H9 (cell line): ENCODE data around the gene ADCY5. TPM values are rescaled to one million over a fixed set of nuclear protein-coding genes. Genes with fewer than 3 reads are reported as not detected.

ENCODE experiments used
- DNase-seq: peaks from one replicate; pipeline ENCODE4 v3.0.0-alpha.2; 2017
- H2AFZ ChIP-seq: one replicate; pipeline ENCODE4 v1.6.1; 2013; ENCODE audit warnings: mild to moderate bottlenecking, low read length, control low read depth, moderate library complexity
- H2AK5ac ChIP-seq: 2 replicates; pipeline ENCODE4 v1.6.1; 2013; ENCODE audit warnings: low read length, control low read depth, mixed read lengths; ENCODE audit not compliant: insufficient read length
- H2BK120ac ChIP-seq: one replicate; pipeline ENCODE4 v1.6.1; 2013; ENCODE audit warnings: low read depth, mild to moderate bottlenecking, low read length, control low read depth, inconsistent platforms; ENCODE audit not compliant: poor library complexity, severe bottlenecking
- H2BK12ac ChIP-seq: 2 replicates; pipeline ENCODE4 v1.6.1; 2013; ENCODE audit warnings: low read length, control low read depth, mixed read lengths, low read depth; ENCODE audit not compliant: insufficient read length
- H2BK15ac ChIP-seq: 2 replicates; pipeline ENCODE4 v1.6.1; 2013; ENCODE audit warnings: low read depth, low read length, control low read depth
- H2BK20ac ChIP-seq: one replicate; pipeline ENCODE4 v1.6.1; 2013; ENCODE audit warnings: low read depth, mild to moderate bottlenecking, low read length, control low read depth, inconsistent platforms; ENCODE audit not compliant: poor library complexity, severe bottlenecking
- H2BK5ac ChIP-seq: 2 replicates; pipeline ENCODE4 v1.6.1; 2013; ENCODE audit warnings: low read length, control low read depth, mixed read lengths; ENCODE audit not compliant: insufficient read length
- H3K14ac ChIP-seq: 2 replicates; pipeline ENCODE4 v1.6.1; 2013; ENCODE audit warnings: low read length, control low read depth; ENCODE audit not compliant: insufficient read depth
- H3K18ac ChIP-seq: 2 replicates; pipeline ENCODE4 v1.6.1; 2013; ENCODE audit warnings: low read depth, mild to moderate bottlenecking, mixed read lengths, low read length, control low read depth; ENCODE audit not compliant: insufficient read length
- H3K23ac ChIP-seq: 2 replicates; pipeline ENCODE4 v1.6.1; 2013; ENCODE audit warnings: low read length, control low read depth, mixed read lengths, low read depth; ENCODE audit not compliant: insufficient read length
- H3K23me2 ChIP-seq: 2 replicates; pipeline ENCODE4 v1.6.1; 2013; ENCODE audit warnings: low read depth, mild to moderate bottlenecking, mixed read lengths, low read length, control low read depth; ENCODE audit not compliant: insufficient read length, poor library complexity, severe bottlenecking
- H3K27ac ChIP-seq: 2 replicates; pipeline ENCODE4 v1.5.1; 2013; ENCODE audit warnings: low read length, control low read depth, mixed read lengths, low read depth; ENCODE audit not compliant: insufficient read length
- H3K27me3 ChIP-seq: 2 replicates; pipeline ENCODE4 v1.6.1; 2013; ENCODE audit warnings: low read length, control low read depth, inconsistent platforms; ENCODE audit not compliant: insufficient read depth
- H3K4ac ChIP-seq: 2 replicates; pipeline ENCODE4 v1.6.1; 2013; ENCODE audit warnings: low read depth, mild to moderate bottlenecking, control low read depth, inconsistent platforms, low read length, moderate library complexity
- H3K4me1 ChIP-seq: 2 replicates; pipeline ENCODE4 v1.6.1; 2013; ENCODE audit warnings: low read length, control low read depth, inconsistent platforms; ENCODE audit not compliant: insufficient read depth
- H3K4me2 ChIP-seq: 2 replicates; pipeline ENCODE4 v1.6.1; 2013; ENCODE audit warnings: low read length, control low read depth, mixed read lengths; ENCODE audit not compliant: insufficient read length, insufficient read depth
- H3K56ac ChIP-seq: 2 replicates; pipeline ENCODE4 v1.6.1; 2013; ENCODE audit warnings: low read depth, mild to moderate bottlenecking, mixed read lengths, low read length, control low read depth; ENCODE audit not compliant: insufficient read length
- H3K79me1 ChIP-seq: 2 replicates; pipeline ENCODE4 v1.6.1; 2013; ENCODE audit warnings: low read depth, mild to moderate bottlenecking, moderate library complexity, low read length, control low read depth, inconsistent platforms; ENCODE audit not compliant: insufficient read depth, poor library complexity, severe bottlenecking
- H3K79me2 ChIP-seq: 2 replicates; pipeline ENCODE4 v1.6.1; 2013; ENCODE audit warnings: low read length, control low read depth, inconsistent platforms; ENCODE audit not compliant: insufficient read depth
- H3K9ac ChIP-seq: 2 replicates; pipeline ENCODE4 v1.6.1; 2013; ENCODE audit warnings: low read length, control low read depth, mixed read lengths; ENCODE audit not compliant: insufficient read length; ENCODE audit errors: extremely low read depth
- H3K9me3 ChIP-seq: one replicate; pipeline ENCODE4 v1.6.1; 2013; ENCODE audit warnings: low read depth, low read length, inconsistent platforms; ENCODE audit not compliant: control insufficient read depth
- H3T11ph ChIP-seq: one replicate; pipeline ENCODE4 v1.6.1; 2013; ENCODE audit warnings: mild to moderate bottlenecking, low read length, control low read depth, inconsistent platforms
- H4K20me1 ChIP-seq: one replicate; pipeline ENCODE4 v1.6.1; 2013; ENCODE audit not compliant: control insufficient read depth, insufficient read length, insufficient read depth
- H4K5ac ChIP-seq: 2 replicates; pipeline ENCODE4 v1.6.1; 2013; ENCODE audit warnings: low read depth, mild to moderate bottlenecking, mixed read lengths, low read length, control low read depth; ENCODE audit not compliant: insufficient read length
- H4K8ac ChIP-seq: replicated peaks from 2 replicates; pipeline ENCODE4 v1.6.1; 2013; ENCODE audit warnings: low read length, control low read depth, mixed read lengths, low read depth; ENCODE audit not compliant: insufficient read length
- H4K91ac ChIP-seq: 2 replicates; pipeline ENCODE4 v1.6.1; 2013; ENCODE audit warnings: low read depth, mild to moderate bottlenecking, moderate library complexity, mixed read lengths, low read length, control low read depth; ENCODE audit not compliant: insufficient read length
- H3K27ac Mint-ChIP-seq, 3 experiments: 2 replicates in 2 of 3; 3 replicates in 1 of 3; pipeline ENCODE4 v1.8.0; 2020 to 2021; ENCODE audit warnings: mixed read lengths in 3 of 3, mild to moderate bottlenecking in 1 of 3, moderate library complexity in 1 of 3
- H3K27me3 Mint-ChIP-seq: 2 replicates; pipeline ENCODE4 v1.8.0; 2021; ENCODE audit warnings: low read depth, mild to moderate bottlenecking, moderate library complexity, mixed read lengths
- H3K36me3 Mint-ChIP-seq, 3 experiments: 2 replicates in 2 of 3; 3 replicates in 1 of 3; pipeline ENCODE4 v1.8.0; 2020 to 2021; ENCODE audit warnings: low read depth in 3 of 3, mixed read lengths in 3 of 3; ENCODE audit not compliant: insufficient read depth in 1 of 3
- H3K4me1 Mint-ChIP-seq, 2 experiments: 2 replicates each; pipeline ENCODE4 v1.8.0; 2020; ENCODE audit warnings: mixed read lengths in 2 of 2
- H3K4me3 Mint-ChIP-seq, 2 experiments: 2 replicates in 1 of 2; 3 replicates in 1 of 2; pipeline ENCODE4 v1.8.0; 2020 to 2021; ENCODE audit warnings: mild to moderate bottlenecking in 2 of 2, mixed read lengths in 2 of 2, moderate library complexity in 1 of 2
- H3K9me3 Mint-ChIP-seq, 2 experiments: 2 replicates in 1 of 2; 3 replicates in 1 of 2; pipeline ENCODE4 v1.8.0; 2020; ENCODE audit warnings: mild to moderate bottlenecking in 2 of 2, mixed read lengths in 2 of 2, moderate library complexity in 1 of 2
- CTCF ChIP-seq: fragments of 200-600 bp; sonication (generic); conservative IDR thresholded peaks from 3 replicates; pipeline ENCODE4 v1.8.0; 2021; ENCODE audit warnings: antibody characterized with exemption, mild to moderate bottlenecking
- WGBS: extraction: QIAGEN DNeasy Blood & Tissue Kit; methylation state at CpG from one replicate; pipeline ENCODE4 v1.1.7; 2013; ENCODE audit warnings: missing lambda C conversion rate, low lambda C conversion rate, mixed read lengths; ENCODE audit not compliant: insufficient read length; ENCODE audit errors: extremely low coverage; 5-methylcytosine and 5-hydroxymethylcytosine counted together
- total RNA-seq: library from RNA; stranded (reverse); gene quantifications from 2 replicates; pipeline ENCODE4 v1.2.1, GENCODE V29; 2021

ADCY5 gene
- total RNA-seq, 1 experiment from 2014 or later, result 5.0 TPM

DNA sequence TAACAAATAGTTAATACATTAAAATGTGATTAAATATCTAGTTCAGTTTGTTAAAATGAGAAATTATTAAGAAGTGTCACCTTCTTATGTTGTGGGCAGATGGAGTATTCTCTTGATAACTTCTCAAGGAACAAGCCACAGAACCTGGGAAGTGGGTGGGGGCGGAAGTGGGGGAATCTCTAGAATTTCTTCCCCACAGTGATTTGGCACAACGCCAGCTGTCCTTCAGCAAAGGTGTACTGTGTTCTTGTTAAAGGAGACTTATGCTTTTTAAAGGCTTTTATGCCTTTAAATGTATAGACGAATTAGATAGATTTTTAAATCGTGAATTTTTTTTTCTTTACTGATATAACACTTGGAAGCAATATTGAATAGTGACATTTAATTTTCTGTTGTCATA is 204.8 kb downstream of the ADCY5 start:
- no peak overlapping the region for H3K27ac Mint-ChIP-seq
- TF ChIP-seq CTCF, result no peak
- Histone ChIP-seq H3K4me1 (no peaks in the 10 kb centered on the region; the same call in 1 of the 2 replicates), H3K9ac (no peak overlapping the region), H3K23ac (no peak overlapping the region), H2AFZ (no peak overlapping the region), H3K23me2 (no peaks in the 10 kb centered on the region), H4K5ac (no peak overlapping the region), H4K20me1 (no peaks in the 10 kb centered on the region), H2BK120ac (no peak overlapping the region), H3K27ac (no peak overlapping the region), H3K14ac (no peak overlapping the region), H3K79me2 (no peaks in the 10 kb centered on the region), H3K4me2 (no peak overlapping the region), H3K9me3 (no peaks in the 10 kb centered on the region), H3K79me1 (no peaks in the 10 kb centered on the region), H4K8ac (no peak overlapping the region), H2AK5ac (no peak overlapping the region), H3K56ac (no peak overlapping the region), H2BK5ac (no peak overlapping the region), H3K18ac (no peak overlapping the region), H4K91ac (no peak overlapping the region), H3K4ac (no peak overlapping the region), H2BK15ac (no peak overlapping the region), H3T11ph (no peak overlapping the region), H2BK20ac (no peak overlapping the region), H3K27me3 (no peaks in the 10 kb centered on the region), H2BK12ac (no peak overlapping the region)
- no peak for DNase-seq
- no peaks in the 10 kb centered on the region for H3K27me3 Mint-ChIP-seq
- peaks cover 6% of the 10 kb centered on the region in 2 experiments for H3K4me1 Mint-ChIP-seq
- peaks cover 0 to 3% (median 2%) of the 10 kb centered on the region in 3 experiments; a peak in 3 of 7 replicates for H3K36me3 Mint-ChIP-seq
- no peak overlapping the region for H3K4me3 Mint-ChIP-seq
- H3K9me3 Mint-ChIP-seq, result no peaks in the 10 kb centered on the region
- no CpG with 5 or more reads among the region's 4 CpGs for WGBS
